IPS DF 6.9 (cell line): ENCODE results near the gene CNTNAP2.

Experiments used
- DNase-seq: peaks from one replicate; pipeline ENCODE4 v3.0.0-alpha.2; 2013; ENCODE audit warnings: low read depth, low spot score
- H3K27ac ChIP-seq: one replicate; pipeline ENCODE4 v1.5.1; 2013; ENCODE audit warnings: low read length, control low read depth
- H3K27me3 ChIP-seq: 2 replicates; pipeline ENCODE4 v1.6.1; 2013; ENCODE audit warnings: mild to moderate bottlenecking, low read length; ENCODE audit not compliant: control insufficient read depth, insufficient read depth
- H3K36me3 ChIP-seq: 2 replicates; pipeline ENCODE4 v1.6.1; 2013; ENCODE audit warnings: low read length; ENCODE audit not compliant: control insufficient read depth, insufficient read depth
- H3K4me1 ChIP-seq: 2 replicates; pipeline ENCODE4 v1.6.1; 2013; ENCODE audit warnings: low read length; ENCODE audit not compliant: control insufficient read depth, insufficient read depth
- H3K4me3 ChIP-seq: 2 replicates; pipeline ENCODE4 v1.5.1; 2013; ENCODE audit warnings: mild to moderate bottlenecking, low read length
- H3K9me3 ChIP-seq: 2 replicates; pipeline ENCODE4 v1.6.1; 2013; ENCODE audit warnings: low read length, inconsistent platforms; ENCODE audit not compliant: control insufficient read depth, insufficient read depth
- WGBS: extraction: QIAGEN DNeasy Blood & Tissue Kit; methylation state at CpG from one replicate; pipeline ENCODE4 v1.1.7; 2013; ENCODE audit warnings: mixed read lengths, missing lambda C conversion rate; ENCODE audit not compliant: insufficient read length, insufficient coverage; 5-methylcytosine and 5-hydroxymethylcytosine counted together

The CNTNAP2 gene

DNA sequence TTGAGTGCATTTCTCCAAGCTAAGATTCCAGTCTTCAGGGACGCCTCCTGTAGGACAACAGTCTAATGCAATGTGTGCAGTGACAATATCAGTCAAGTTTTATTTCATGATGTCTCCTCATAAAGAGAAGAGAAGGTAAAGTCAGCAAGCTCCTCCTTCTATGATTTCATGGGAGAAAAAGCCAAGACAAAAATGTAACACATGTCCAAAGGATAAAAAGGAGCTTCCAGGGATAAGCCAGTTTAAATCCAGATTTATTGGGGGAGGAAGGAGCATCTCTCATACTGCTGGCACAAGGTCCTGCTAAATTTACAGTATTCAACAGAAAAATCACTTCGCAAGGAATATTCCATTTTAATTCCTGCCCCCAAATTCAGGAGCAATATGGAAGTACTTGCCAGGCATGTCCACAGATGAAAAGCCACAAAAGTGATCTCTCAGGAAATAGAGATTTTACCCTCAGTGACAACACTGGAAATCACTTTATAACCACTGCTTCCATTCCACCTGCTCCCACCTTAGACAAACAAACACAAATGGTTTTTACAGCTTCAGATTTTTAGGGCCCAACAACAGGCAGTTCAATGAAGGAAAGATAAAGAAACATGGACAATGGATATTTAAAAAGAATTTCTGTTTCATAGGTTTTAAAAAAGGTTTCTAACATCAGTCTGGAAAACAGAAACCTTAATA lies 1796.5 kb downstream of the CNTNAP2 start:
- Histone ChIP-seq H3K27ac (no peak overlapping the region), H3K4me3 (no peak overlapping the region), H3K36me3 (no peaks in the 10 kb centered on the region), H3K27me3 (no peaks in the 10 kb centered on the region), H3K9me3 (no peaks in the 10 kb centered on the region), H3K4me1 (peaks cover 2% of the 10 kb centered on the region; the same call in 1 of the 2 replicates)
- no CpG with 5 or more reads among the region's 2 CpGs for WGBS
- DNase-seq: no peak

DNA sequence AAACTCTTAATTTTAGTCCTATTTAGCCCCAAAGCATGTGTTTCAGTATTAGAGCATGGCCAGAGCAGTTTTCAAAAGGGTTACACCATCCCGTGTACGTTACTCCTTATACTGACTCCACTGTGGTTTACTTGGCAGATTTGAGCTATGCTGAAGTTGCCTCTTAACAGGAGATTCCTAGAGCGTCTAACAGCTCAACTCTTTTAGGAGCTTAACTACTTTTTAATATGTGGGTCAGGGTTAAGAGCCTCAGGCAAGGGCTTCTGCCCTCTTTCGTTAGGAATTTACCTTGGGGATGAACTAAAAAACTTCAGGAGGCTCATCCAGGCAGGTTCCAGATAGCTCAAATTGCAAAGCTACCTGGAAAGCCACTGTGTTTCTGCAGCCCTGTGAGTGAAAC lies 1799.2 kb downstream of the CNTNAP2 start:
- Histone ChIP-seq H3K4me1 (no peaks in the 10 kb centered on the region), H3K27ac (no peak overlapping the region), H3K4me3 (no peak overlapping the region), H3K36me3 (no peaks in the 10 kb centered on the region), H3K27me3 (no peaks in the 10 kb centered on the region), H3K9me3 (no peaks in the 10 kb centered on the region)
- no CpG with 5 or more reads among the region's 4 CpGs for WGBS
- DNase-seq: no peak

DNA sequence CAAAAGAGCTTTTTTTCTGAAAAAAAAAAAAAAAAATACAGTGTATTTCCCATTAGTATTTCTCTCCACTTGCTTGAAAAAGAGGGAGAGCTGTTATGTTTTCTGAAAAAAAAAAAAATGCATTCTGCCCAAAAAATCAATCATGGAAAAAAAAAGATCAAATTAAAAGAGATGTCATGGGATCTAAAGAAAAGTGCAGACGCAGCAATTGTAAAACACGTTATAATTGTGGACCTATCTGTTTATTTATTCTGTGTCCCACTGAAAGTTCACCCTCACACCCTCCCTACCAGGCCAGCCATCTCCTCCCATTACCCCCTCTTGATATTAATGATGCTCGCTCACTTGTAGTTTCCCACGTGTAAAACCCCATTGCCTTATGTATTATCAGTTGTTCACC lies 1800.0 kb downstream of the CNTNAP2 start:
- Histone ChIP-seq H3K9me3 (no peaks in the 10 kb centered on the region), H3K27ac (no peak overlapping the region), H3K4me1 (no peaks in the 10 kb centered on the region), H3K4me3 (no peak overlapping the region), H3K27me3 (no peaks in the 10 kb centered on the region), H3K36me3 (no peaks in the 10 kb centered on the region)
- no CpG with 5 or more reads among the region's 4 CpGs for WGBS
- DNase-seq: no peak

DNA sequence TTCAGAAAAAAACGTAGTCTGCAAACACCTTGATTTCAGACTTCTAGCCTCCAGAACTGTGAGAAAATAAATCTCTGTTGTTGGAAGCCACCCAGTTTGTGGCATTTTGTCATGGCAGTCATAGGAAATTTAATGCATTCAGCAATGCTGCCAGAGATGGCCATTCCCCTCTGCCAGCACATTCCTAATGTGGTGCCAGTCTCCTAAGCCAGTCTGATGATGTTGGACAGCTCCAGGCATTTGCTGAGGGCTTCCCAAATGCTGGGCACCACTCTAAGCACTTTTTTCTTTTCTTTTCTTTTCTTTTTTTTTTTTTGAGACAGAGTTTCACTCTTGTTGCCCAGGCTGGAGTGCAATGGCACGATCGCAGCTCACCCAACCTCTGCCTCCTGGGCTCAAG lies 1807.2 kb downstream of the CNTNAP2 start:
- no peaks in the 10 kb centered on the region for H3K9me3 ChIP-seq
- WGBS: no CpG with 5 or more reads among the region's 3 CpGs
- DNase-seq: no peak
- no peaks in the 10 kb centered on the region for H3K36me3 ChIP-seq
- H3K27me3 ChIP-seq: no peaks in the 10 kb centered on the region
- no peak overlapping the region for H3K4me3 ChIP-seq
- H3K27ac ChIP-seq: no peak overlapping the region
- no peaks in the 10 kb centered on the region for H3K4me1 ChIP-seq

DNA sequence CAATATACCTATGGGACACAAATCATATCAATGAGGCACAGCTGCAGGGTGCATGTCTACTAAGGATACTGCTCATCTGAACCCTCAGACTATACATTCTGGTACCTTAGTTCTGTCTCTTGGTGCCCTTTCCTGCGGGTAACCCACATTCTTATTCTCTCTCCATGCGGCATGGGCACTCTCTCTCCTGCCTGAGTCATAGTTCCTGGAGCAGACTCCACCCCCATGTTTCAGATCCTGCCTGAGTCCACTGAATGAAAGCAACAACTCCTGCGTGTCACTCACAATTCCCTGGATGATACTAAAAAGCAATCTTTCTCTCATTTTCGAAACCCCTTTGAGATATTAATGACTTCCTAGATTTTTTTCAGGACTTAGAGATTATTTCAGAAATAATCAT lies 1820.8 kb downstream of the CNTNAP2 start:
- no peak overlapping the region for H3K4me3 ChIP-seq
- H3K9me3 ChIP-seq: no peaks in the 10 kb centered on the region
- no peak for DNase-seq
- no peaks in the 10 kb centered on the region for H3K27me3 ChIP-seq
- no peak overlapping the region for H3K27ac ChIP-seq
- no peaks in the 10 kb centered on the region for H3K4me1 ChIP-seq
- no peaks in the 10 kb centered on the region for H3K36me3 ChIP-seq
- no CpG with 5 or more reads among the region's 4 CpGs for WGBS

DNA sequence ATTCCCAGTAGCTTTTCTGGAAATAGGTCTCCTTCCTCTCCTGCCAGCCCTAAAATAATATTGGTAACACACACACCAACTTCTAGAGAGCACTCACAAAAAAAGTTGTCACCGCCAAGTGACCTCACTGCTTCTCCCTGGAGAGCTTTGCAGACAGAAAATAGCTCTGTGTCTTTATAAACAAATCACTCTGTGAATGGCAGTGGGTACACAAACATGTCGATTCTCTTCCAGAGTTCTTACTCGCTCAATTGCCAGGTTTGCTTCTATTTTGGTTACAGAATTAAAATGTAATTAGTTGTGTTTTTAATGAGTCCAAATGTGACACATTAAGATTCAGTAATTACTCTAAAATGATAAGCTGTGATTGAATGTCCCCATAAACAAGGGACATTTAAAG lies 1824.8 kb downstream of the CNTNAP2 start:
- no peak for DNase-seq
- H3K4me3 ChIP-seq: no peak overlapping the region
- no CpG with 5 or more reads among the region's 3 CpGs for WGBS

DNA sequence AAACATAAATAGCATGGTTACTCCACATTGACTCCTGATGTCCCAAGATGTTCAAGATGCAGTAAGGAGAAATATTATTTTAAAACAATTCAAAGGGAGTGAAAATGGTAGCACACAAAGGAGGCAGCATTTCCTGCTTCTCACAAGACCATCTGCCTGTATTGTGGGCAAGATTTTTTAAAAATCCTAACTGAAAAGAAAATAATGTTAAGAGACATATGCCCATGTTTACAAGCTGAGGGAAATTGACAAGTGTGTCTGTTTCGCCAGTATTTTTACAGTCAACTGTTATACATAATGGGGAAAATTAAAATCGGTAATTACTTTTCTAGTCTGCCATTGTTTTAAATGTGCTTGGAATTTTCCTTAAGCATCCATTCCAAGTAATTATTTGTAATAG lies 1827.7 kb downstream of the CNTNAP2 start:
- WGBS: no CpG with 5 or more reads among the region's 2 CpGs

More for the DNA sequence above, 1824.8 kb downstream of the CNTNAP2 start:
- no peaks in the 10 kb centered on the region for H3K9me3 ChIP-seq
- no peaks in the 10 kb centered on the region for H3K36me3 ChIP-seq
- H3K27me3 ChIP-seq: no peaks in the 10 kb centered on the region
- no peaks in the 10 kb centered on the region for H3K4me1 ChIP-seq
- no peak overlapping the region for H3K27ac ChIP-seq

DNA sequence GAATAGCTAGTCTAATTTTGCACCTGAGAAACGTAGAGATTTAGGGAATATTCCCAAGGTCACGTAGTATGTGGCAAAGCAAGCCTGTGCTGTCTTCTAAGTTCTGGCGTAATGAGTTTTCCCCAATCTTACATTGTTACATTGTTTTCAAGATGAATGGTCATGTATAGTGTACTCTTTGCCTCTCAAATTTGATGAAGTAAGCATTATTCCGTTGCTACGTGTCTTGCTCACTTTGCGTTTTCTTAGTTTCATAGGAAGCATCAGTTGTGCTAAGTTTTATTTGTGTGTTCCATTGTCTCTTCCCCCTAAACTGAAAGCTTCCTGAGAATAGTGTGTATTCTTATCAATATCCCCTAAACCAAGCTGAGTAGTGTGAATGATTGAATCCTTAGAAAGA lies 1836.3 kb downstream of the CNTNAP2 start:
- Histone ChIP-seq H3K4me3 (no peak overlapping the region), H3K9me3 (no peaks in the 10 kb centered on the region), H3K27me3 (no peaks in the 10 kb centered on the region), H3K36me3 (no peaks in the 10 kb centered on the region), H3K4me1 (no peaks in the 10 kb centered on the region), H3K27ac (no peak overlapping the region)
- DNase-seq: no peak
- WGBS: no CpG with 5 or more reads among the region's 6 CpGs

More for the DNA sequence above, 1827.7 kb downstream of the CNTNAP2 start:
- DNase-seq: no peak
- H3K4me3 ChIP-seq: no peak overlapping the region
- no peaks in the 10 kb centered on the region for H3K36me3 ChIP-seq
- H3K9me3 ChIP-seq: no peaks in the 10 kb centered on the region
- H3K27ac ChIP-seq: no peak overlapping the region
- H3K27me3 ChIP-seq: no peaks in the 10 kb centered on the region
- H3K4me1 ChIP-seq: no peaks in the 10 kb centered on the region

DNA sequence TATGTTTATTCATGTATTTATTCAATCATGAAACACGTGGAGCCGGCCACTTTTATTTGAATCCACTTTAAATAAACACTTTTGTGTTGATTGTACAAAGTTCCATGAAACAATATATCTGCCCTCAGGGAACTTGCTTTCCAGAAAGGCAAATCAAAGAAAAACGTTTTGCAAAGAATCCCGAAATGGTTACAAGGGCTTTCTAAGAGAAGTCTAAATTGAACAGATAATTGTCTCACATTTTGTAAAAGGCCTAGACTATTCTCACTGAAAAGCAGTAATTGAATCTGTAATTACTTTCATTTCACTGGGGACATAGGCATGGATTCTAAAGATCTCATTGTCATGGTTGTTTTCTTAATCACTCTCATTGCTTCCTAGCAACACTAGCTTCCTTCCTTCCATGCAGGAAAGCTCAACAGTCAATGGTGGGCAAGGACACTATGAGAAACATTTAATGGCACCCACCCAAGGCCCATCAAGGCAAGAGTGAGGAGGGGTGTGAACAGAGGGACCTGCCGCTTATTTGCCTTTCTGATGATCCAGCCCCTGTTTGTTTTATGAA lies 1851.5 kb downstream of the CNTNAP2 start:
- WGBS: no CpG with 5 or more reads among the region's 5 CpGs
- Histone ChIP-seq H3K36me3 (no peaks in the 10 kb centered on the region), H3K27me3 (no peaks in the 10 kb centered on the region), H3K4me3 (no peak overlapping the region), H3K9me3 (no peaks in the 10 kb centered on the region), H3K4me1 (no peaks in the 10 kb centered on the region), H3K27ac (no peak overlapping the region)
- no peak for DNase-seq

DNA sequence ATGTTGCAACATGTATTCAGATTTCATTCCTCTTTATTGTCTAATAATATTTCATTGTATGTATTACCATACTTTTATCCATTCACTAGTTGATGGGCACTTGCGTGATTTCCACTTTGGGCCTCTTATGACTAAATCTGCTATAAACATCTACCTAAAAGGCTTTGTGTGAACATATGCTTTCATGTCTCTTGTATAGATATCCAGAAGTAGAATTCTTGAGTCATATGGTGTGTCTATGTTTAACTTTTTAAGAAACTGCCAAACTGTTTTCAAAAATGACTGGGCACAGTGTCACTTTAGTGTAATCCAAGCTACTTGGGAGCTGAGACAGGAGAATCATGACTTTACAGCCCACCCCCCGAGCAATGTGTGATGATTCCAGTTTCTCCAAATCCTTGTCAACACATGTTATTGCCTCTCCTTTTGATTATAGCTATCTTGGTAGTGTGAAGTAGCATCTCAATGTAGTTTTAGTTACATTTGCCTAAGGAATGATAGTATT lies 1855.1 kb downstream of the CNTNAP2 start:
- no CpG with 5 or more reads among the region's 2 CpGs for WGBS
- H3K4me3 ChIP-seq: no peak overlapping the region
- H3K36me3 ChIP-seq: no peaks in the 10 kb centered on the region
- DNase-seq: no peak
- no peaks in the 10 kb centered on the region for H3K27me3 ChIP-seq
- no peaks in the 10 kb centered on the region for H3K4me1 ChIP-seq
- no peak overlapping the region for H3K27ac ChIP-seq
- no peaks in the 10 kb centered on the region for H3K9me3 ChIP-seq

DNA sequence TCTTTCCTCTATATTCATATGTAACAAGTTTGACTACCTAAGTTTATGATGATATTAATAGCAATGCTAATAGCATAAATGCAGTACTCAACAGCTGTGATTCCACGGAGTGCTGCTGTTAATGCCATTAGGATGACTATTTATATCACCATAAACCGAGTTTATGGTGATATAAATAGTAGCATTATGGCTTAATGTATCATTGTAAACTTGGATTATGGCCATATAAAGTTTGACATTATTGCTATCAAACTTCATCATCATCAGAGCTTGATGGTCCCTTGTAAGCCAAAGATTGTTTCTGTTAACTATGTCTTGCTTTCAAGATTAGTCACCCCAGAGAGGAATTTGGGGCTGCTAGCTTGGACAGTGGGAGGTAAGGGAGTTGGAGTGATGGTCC lies 1861.6 kb downstream of the CNTNAP2 start:
- Histone ChIP-seq H3K9me3 (no peaks in the 10 kb centered on the region), H3K4me1 (no peaks in the 10 kb centered on the region), H3K36me3 (no peaks in the 10 kb centered on the region), H3K27me3 (no peaks in the 10 kb centered on the region), H3K4me3 (no peak overlapping the region), H3K27ac (no peak overlapping the region)
- no peak for DNase-seq
- WGBS: no CpG with 5 or more reads among the region's 2 CpGs
